ENCODE measurements around the gene TDP1.

The TDP1 gene

GRCh38 chr14:89955745-89956660, at the start of gene TDP1:
TSS of gene TDP1 (plus strand) at chr14:89955927. CDS start at chr14:89963115, 7,188 bp downstream.
- peak; percentile 96 for DNase-seq

GRCh38 chr14:89906000-89906399, 49.7 kb upstream of the TDP1 start:
- no peak for DNase-seq

- DNase-seq: no peak
These were observed 48.1 kb upstream of the TDP1 start for GRCh38 chr14:89907655-89908054.

- DNase-seq: no peak
These were observed 46.8 kb upstream of the TDP1 start for GRCh38 chr14:89908712-89909450.

GRCh38 chr14:89909586-89909985, 46.1 kb upstream of the TDP1 start:
- DNase-seq: no peak

GRCh38 chr14:89910691-89911009, 45.1 kb upstream of the TDP1 start:
- DNase-seq: no peak

- peak; percentile 2 for DNase-seq
These were observed 44.5 kb upstream of the TDP1 start for GRCh38 chr14:89911010-89911919.

- no peak for DNase-seq
These were observed 43.5 kb upstream of the TDP1 start for GRCh38 chr14:89912221-89912620.

GRCh38 chr14:89912667-89913211, 43.0 kb upstream of the TDP1 start:
- no peak for DNase-seq

- peak; percentile 42 for DNase-seq
These were observed 40.4 kb upstream of the TDP1 start for GRCh38 chr14:89915114-89915878.

GRCh38 chr14:89918721-89919120, 37.0 kb upstream of the TDP1 start:
- no peak for DNase-seq

GRCh38 chr14:89920056-89920455, 35.7 kb upstream of the TDP1 start:
- DNase-seq: no peak

GRCh38 chr14:89921346-89921745, 34.4 kb upstream of the TDP1 start:
- no peak for DNase-seq

GRCh38 chr14:89922031-89922907, 33.5 kb upstream of the TDP1 start:
- no peak for DNase-seq

- no peak for DNase-seq
These were observed 31.5 kb upstream of the TDP1 start for GRCh38 chr14:89924268-89924667.

GRCh38 chr14:89926694-89927093, 29.0 kb upstream of the TDP1 start:
- no peak for DNase-seq

GRCh38 chr14:89927186-89927865, 28.4 kb upstream of the TDP1 start:
- no peak for DNase-seq

GRCh38 chr14:89933002-89933401, 22.7 kb upstream of the TDP1 start:
- DNase-seq: no peak

- DNase-seq: no peak
These were observed 19.0 kb upstream of the TDP1 start for GRCh38 chr14:89936654-89937185.

GRCh38 chr14:89941830-89942377, 13.8 kb upstream of the TDP1 start:
- DNase-seq: no peak
